Measurements from ENCODE around the gene PHKA2.

PHKA2 gene

DNA sequence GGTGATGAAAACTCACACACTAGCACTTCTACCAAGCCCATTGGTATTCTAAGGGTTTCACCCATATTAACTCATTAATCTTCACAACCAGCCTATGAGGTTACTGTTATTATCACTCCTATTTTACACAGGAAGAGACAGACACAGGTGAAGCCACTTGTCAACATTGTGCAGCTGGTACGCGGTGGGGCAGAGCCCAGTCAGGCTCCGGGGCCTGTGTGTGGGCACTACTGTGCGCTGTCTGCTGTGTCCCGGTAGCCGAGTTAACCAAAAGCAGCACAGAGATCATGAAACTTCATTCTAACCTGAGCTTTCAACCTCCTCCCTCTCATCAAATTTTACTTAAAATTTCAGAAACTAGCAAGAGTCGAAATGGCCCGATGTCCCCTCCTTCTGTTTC, 111.3 kb downstream of the PHKA2 start:
- no peak overlapping the region for H3K4me3 ChIP-seq (ENCODE audit: control insufficient read depth, low read depth, low read length)
- TF ChIP-seq, protein P1, sequence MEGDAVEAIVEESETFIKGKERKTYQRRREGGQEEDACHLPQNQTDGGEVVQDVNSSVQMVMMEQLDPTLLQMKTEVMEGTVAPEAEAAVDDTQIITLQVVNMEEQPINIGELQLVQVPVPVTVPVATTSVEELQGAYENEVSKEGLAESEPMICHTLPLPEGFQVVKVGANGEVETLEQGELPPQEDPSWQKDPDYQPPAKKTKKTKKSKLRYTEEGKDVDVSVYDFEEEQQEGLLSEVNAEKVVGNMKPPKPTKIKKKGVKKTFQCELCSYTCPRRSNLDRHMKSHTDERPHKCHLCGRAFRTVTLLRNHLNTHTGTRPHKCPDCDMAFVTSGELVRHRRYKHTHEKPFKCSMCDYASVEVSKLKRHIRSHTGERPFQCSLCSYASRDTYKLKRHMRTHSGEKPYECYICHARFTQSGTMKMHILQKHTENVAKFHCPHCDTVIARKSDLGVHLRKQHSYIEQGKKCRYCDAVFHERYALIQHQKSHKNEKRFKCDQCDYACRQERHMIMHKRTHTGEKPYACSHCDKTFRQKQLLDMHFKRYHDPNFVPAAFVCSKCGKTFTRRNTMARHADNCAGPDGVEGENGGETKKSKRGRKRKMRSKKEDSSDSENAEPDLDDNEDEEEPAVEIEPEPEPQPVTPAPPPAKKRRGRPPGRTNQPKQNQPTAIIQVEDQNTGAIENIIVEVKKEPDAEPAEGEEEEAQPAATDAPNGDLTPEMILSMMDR (IDR thresholded peaks at IDR 0.05; ENCODE audit: control insufficient read depth, insufficient read depth, low read depth, low read length, missing control alignments): no peak
- DNase-seq (ENCODE audit: low read depth): no peak

DNA sequence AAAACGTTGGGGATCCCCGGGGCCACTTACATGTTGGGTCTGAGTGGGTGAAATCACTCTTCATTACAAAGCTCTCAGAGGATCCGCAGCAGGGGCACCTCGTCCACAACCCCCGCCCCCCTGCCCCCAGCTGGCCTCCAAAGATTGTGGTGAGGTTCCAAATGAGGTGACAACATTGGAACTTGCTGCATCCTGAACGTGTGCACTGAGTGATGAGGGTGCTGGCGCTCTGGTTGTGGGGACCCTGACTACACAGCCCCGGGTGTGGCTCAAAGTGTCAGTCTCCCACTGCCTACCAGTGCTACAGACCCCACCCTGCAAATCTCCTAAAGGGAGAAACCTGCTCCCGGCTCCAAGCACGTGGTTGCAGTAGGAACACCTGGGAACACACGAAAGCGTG, 111.9 kb downstream of the PHKA2 start:
- TF ChIP-seq, protein P1 (IDR thresholded peaks at IDR 0.05; ENCODE audit: control insufficient read depth, insufficient read depth, low read depth, low read length, missing control alignments): no peak

DNA sequence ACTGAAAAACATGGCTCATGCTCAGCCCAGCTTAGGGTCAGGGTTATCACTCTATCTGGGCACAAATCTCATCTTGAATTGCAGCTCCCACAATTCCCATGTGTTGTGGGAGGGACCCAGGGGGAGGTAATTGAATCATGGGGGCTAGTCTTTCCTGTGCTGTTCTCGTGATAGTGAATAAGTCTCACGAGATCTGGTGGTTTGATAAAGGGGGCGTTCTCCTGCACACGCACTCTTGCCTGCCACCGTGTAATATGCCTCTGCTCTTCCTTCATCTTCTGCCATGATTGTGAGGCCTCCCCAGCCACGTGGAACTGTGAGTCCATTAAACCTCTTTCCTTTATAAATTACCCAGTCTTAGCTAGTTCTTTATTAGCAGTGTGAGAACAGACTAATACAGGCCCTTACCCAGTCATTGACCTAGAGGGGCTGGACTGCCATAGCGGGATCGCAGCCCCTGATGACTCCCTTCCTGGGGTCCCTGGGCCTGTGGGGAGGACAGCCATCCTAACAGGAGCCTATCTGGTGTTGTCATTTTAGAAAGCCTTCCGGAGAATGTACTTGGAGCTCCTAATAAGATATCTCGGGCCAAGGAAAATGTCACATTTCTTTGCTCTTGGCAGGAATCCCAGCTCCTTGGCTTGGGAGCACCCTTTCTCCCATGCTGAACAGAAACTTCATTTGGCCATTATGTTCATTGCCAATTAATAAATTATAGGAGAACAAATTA, 112.6 kb downstream of the PHKA2 start:
- TF ChIP-seq, protein P1 (IDR thresholded peaks at IDR 0.05; ENCODE audit: control insufficient read depth, insufficient read depth, low read depth, low read length, missing control alignments): no peak
- DNase-seq (ENCODE audit: low read depth): no peak
- H3K4me3 ChIP-seq (ENCODE audit: control insufficient read depth, low read depth, low read length): no peak overlapping the region

More for the DNA sequence above, 111.9 kb downstream of the PHKA2 start:
- no peak overlapping the region for H3K4me3 ChIP-seq (ENCODE audit: control insufficient read depth, low read depth, low read length)
- DNase-seq (ENCODE audit: low read depth): no peak

DNA sequence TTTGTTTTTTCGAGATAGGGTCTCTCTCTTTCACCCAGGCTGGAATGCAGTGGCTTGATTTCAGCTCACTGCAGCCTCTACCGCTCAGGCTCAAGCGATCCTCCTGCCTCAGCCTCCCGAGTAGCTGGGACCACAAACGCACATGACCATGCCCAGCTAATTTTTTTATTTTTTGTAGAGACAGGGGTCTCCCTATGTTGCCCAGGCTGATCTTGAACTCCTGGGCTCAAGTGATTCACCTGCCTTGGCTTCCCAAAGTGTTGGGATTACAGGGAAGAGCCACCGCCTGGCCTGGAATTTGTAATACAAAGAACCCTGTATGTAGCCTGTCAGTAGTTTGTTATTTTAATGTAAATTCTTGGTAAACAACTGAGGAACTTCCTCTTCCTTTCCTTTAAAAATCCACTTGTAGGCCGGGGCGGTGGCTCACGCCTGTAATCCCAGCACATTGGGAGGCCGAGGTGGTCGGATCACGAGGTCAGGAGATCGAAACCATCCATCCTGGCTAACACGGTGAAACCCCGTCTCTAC, 119.5 kb downstream of the PHKA2 start:
- TF ChIP-seq, protein P1 (IDR thresholded peaks at IDR 0.05; ENCODE audit: control insufficient read depth, insufficient read depth, low read depth, low read length, missing control alignments): no peak
- DNase-seq (ENCODE audit: low read depth): no peak

DNA sequence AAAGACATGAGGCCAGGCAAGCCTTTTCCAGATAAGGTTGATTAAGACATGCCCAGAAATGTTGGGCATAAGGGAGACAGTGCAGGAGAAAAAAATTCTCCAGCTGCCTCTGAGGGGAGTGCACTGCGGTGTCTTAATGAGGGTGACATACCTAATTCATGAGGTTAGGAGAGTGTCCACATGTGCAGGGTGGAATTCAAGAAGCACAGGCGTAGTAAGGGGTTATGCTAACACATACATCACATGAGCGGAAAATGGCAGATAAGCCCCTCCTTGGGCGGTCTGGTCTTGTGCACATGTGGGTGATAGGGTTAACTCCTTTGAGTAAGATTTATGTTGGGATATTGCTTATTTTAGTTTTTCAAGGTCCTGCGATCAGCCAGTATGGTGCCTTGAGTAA, 122.4 kb downstream of the PHKA2 start:
- no peak overlapping the region for H3K4me3 ChIP-seq (ENCODE audit: control insufficient read depth, low read depth, low read length)
- DNase-seq (ENCODE audit: low read depth): no peak
- TF ChIP-seq, protein P1 (IDR thresholded peaks at IDR 0.05; ENCODE audit: control insufficient read depth, insufficient read depth, low read depth, low read length, missing control alignments): no peak

More for the DNA sequence above, 119.5 kb downstream of the PHKA2 start:
- no peak overlapping the region for H3K4me3 ChIP-seq (ENCODE audit: control insufficient read depth, low read depth, low read length)

DNA sequence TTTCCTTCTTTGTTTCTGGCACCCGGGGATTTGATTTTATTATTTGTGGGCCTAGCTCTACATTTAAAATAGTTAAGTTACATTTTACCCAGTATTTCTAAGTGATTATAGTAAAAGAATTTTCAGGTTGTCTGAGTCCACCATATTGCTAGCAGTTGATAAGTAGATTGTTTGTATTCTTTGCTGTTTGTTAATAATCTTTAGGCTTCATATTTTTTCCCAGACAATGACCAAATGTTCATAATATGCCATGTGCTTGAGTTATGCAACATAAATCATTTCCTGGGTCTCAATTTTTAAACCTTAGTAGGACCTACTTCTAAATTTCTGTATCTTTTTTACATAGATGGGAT, 127.3 kb downstream of the PHKA2 start:
- TF ChIP-seq, protein P1 (IDR thresholded peaks at IDR 0.05; ENCODE audit: control insufficient read depth, insufficient read depth, low read depth, low read length, missing control alignments): no peak
- no peak overlapping the region for H3K4me3 ChIP-seq (ENCODE audit: control insufficient read depth, low read depth, low read length)
- no peak for DNase-seq (ENCODE audit: low read depth)

Data from AG09309 (cell line).